SK-N-MC (cell line): ENCODE measurements around the gene NEAT1.
"Not testable (repeated sequence)": the region's sequence is repeated elsewhere in the genome, so short reads cannot be mapped to it uniquely, and the experiment has no call there.

Experiments
- DNase-seq: peaks from one replicate; pipeline ENCODE4 v3.0.0-alpha.2; 2011; ENCODE audit warnings: low read depth, low spot score
- H3K27ac ChIP-seq: fragments of 200-600 bp; sonication (generic); 2 replicates; pipeline ENCODE4 v1.5.1; 2016; ENCODE audit warnings: mixed run types
- H3K36me3 ChIP-seq: fragments of 200-600 bp; sonication (generic); 2 replicates; pipeline ENCODE4 v1.6.1; 2017; ENCODE audit warnings: antibody characterized with exemption, low read length, mixed read lengths; ENCODE audit not compliant: insufficient read depth
- H3K4me3 ChIP-seq: fragments of 200-600 bp; sonication (generic); 2 replicates; pipeline ENCODE4 v1.5.1; 2016
- H3K9ac ChIP-seq: fragments of 200-600 bp; sonication (generic); 2 replicates; pipeline ENCODE4 v1.8.0; 2017; ENCODE audit warnings: mixed run types, mixed read lengths; ENCODE audit not compliant: insufficient read length
- H3K9me3 ChIP-seq: fragments of 200-600 bp; sonication (generic); 2 replicates; pipeline ENCODE4 v1.6.1; 2017; ENCODE audit warnings: low read depth, mild to moderate bottlenecking, antibody characterized with exemption, low read length, moderate library complexity, mixed read lengths
- EZH2 ChIP-seq: fragments of 200-600 bp; sonication (generic); IDR thresholded peaks from one replicate; pipeline ENCODE4 v1.6.1; 2017; ENCODE audit warnings: antibody characterized with exemption
- FOXP2 ChIP-seq: optimal IDR thresholded peaks from 2 replicates; pipeline ENCODE3; 2011; ENCODE audit warnings: mild to moderate bottlenecking, moderate library complexity; ENCODE audit not compliant: insufficient read depth; ENCODE audit errors: extremely low read length, control extremely low read depth
- POLR2AphosphoS5 ChIP-seq: IDR thresholded peaks from 2 replicates; pipeline ENCODE4 v1.6.1; 2012; ENCODE audit warnings: mild to moderate bottlenecking, low read depth, low read length, borderline replicate concordance

The NEAT1 gene

GRCh38 chr11:65446446-65447277, 24.1 kb downstream of the NEAT1 start:
- H3K4me3 ChIP-seq, result no peak overlapping the region
- no peak for TF ChIP-seq EZH2
- no peak for TF ChIP-seq FOXP2
- no peak for TF ChIP-seq POLR2AphosphoS5
- no peak for DNase-seq
- no peak overlapping the region for H3K27ac ChIP-seq
- H3K9ac ChIP-seq, result no peak overlapping the region
- no peaks in the 10 kb centered on the region for H3K9me3 ChIP-seq
- H3K36me3 ChIP-seq, result no peaks in the 10 kb centered on the region

- no peak for DNase-seq
- Histone ChIP-seq H3K27ac (no peak overlapping the region), H3K4me3 (no peak overlapping the region), H3K9me3 (no peaks in the 10 kb centered on the region), H3K36me3 (no peaks in the 10 kb centered on the region), H3K9ac (no peak overlapping the region)
- no peak for TF ChIP-seq POLR2AphosphoS5
- no peak for TF ChIP-seq EZH2
- TF ChIP-seq FOXP2, result no peak
These were observed 25.4 kb downstream of the NEAT1 start for GRCh38 chr11:65448074-65448417.

- no peaks in the 10 kb centered on the region for H3K9me3 ChIP-seq
- no peaks in the 10 kb centered on the region for H3K36me3 ChIP-seq
- H3K27ac ChIP-seq, result 0 out of 2 replicates have a peak overlapping the region, but pooled peaks have one; percentile 31
- H3K4me3 ChIP-seq, result no peak overlapping the region
- H3K9ac ChIP-seq, result no peak overlapping the region
- DNase-seq, result no peak
- no peak for TF ChIP-seq POLR2AphosphoS5
- TF ChIP-seq EZH2, result no peak
- TF ChIP-seq FOXP2, result no peak
These were observed 26.0 kb downstream of the NEAT1 start for GRCh38 chr11:65448418-65449105.

GRCh38 chr11:65451301-65451700, 28.7 kb downstream of the NEAT1 start:
- H3K9ac ChIP-seq, H3K9me3 ChIP-seq, H3K4me3 ChIP-seq, H3K27ac ChIP-seq, H3K36me3 ChIP-seq, DNase-seq: not testable (repeated sequence)

GRCh38 chr11:65452259-65452658, 29.7 kb downstream of the NEAT1 start:
- peak overlapping the region; percentile 90 for H3K27ac ChIP-seq
- not testable (repeated sequence) for H3K36me3 ChIP-seq, DNase-seq, H3K9me3 ChIP-seq, H3K9ac ChIP-seq
- peak overlapping the region; percentile 47; the same call in 1 of the 2 replicates for H3K4me3 ChIP-seq

- H3K4me3 ChIP-seq, result peak overlapping the region; percentile 47
- peak overlapping the region; percentile 25 for H3K9ac ChIP-seq
- peak overlapping the region; percentile 90 for H3K27ac ChIP-seq
- DNase-seq, result no peak
- no peaks in the 10 kb centered on the region for H3K36me3 ChIP-seq
- TF ChIP-seq EZH2 (no peak), POLR2AphosphoS5 (no peak), FOXP2 (no peak)
- no peaks in the 10 kb centered on the region for H3K9me3 ChIP-seq
These were observed 30.4 kb downstream of the NEAT1 start for GRCh38 chr11:65452806-65453490.

- no peak for DNase-seq
- H3K9me3 ChIP-seq, result no peaks in the 10 kb centered on the region
- no peak overlapping the region for H3K27ac ChIP-seq
- H3K9ac ChIP-seq, result no peak overlapping the region
- no peak overlapping the region for H3K4me3 ChIP-seq
- TF ChIP-seq EZH2 (no peak), FOXP2 (no peak), POLR2AphosphoS5 (no peak)
- no peaks in the 10 kb centered on the region for H3K36me3 ChIP-seq
These were observed 31.7 kb downstream of the NEAT1 start for GRCh38 chr11:65454311-65454695.

GRCh38 chr11:65454696-65455456, 32.3 kb downstream of the NEAT1 start:
- no peak overlapping the region for H3K9ac ChIP-seq
- no peaks in the 10 kb centered on the region for H3K36me3 ChIP-seq
- TF ChIP-seq POLR2AphosphoS5, result peak; percentile 64
- no peak for TF ChIP-seq FOXP2

More at GRCh38 chr11:65454696-65455456, 32.3 kb downstream of the NEAT1 start:
- no peak overlapping the region for H3K27ac ChIP-seq
- no peaks in the 10 kb centered on the region for H3K9me3 ChIP-seq
- H3K4me3 ChIP-seq, result no peak overlapping the region
- DNase-seq, result no peak
